IMR-90 (cell line): ENCODE measurements around the gene NUP205. TPM values are rescaled to one million over a fixed set of nuclear protein-coding genes. Genes with fewer than 3 reads are reported as not detected.

ENCODE experiments used
- ATAC-seq: fragments of 200-7000 bp; cut with Tn5 transposase; 2 replicates; pipeline ENCODE4 v1.9.1; 2020; ENCODE audit warnings: low read depth, mild to moderate bottlenecking, moderate library complexity
- BruUV-seq: library from RNA; stranded (reverse); fragments of 400-500 nt; replicated peaks from 2 replicates; lab custom pipeline; 2021; lab: Mats Ljungman, UMichigan
- CTCF ChIA-PET: fragments of 300-600 bp; formaldehyde crosslinking; extraction: SDS; loops from one replicate; lab custom pipeline; 2021; ENCODE audit warnings: antibody characterized with exemption; lab: Yijun Ruan, JAX
- POLR2A ChIA-PET: fragments of 300-600 bp; sonication (Branson Sonifier 250); formaldehyde crosslinking; loops from one replicate; lab custom pipeline; 2022; ENCODE audit warnings: antibody characterized with exemption; ENCODE audit not compliant: unreplicated experiment; lab: Charles Lee
- DNase-seq: peaks from one replicate; pipeline ENCODE4 v3.0.0; 2013
- H2AFZ ChIP-seq: replicated peaks from 2 replicates; pipeline ENCODE3; 2013; ENCODE audit warnings: low read length, mild to moderate bottlenecking; ENCODE audit not compliant: poor library complexity
- H2AK5ac ChIP-seq: 2 replicates; pipeline ENCODE4 v1.6.1; 2013; ENCODE audit warnings: low read depth, low read length, inconsistent platforms
- H2AK9ac ChIP-seq: replicated peaks from 2 replicates; pipeline ENCODE3; 2013; ENCODE audit warnings: mild to moderate bottlenecking, low read depth, low read length, moderate library complexity; ENCODE audit not compliant: poor library complexity
- H2BK120ac ChIP-seq: 2 replicates; pipeline ENCODE4 v1.6.1; 2013; ENCODE audit warnings: low read depth, low read length, inconsistent platforms
- H2BK15ac ChIP-seq: 3 replicates; pipeline ENCODE4 v1.6.1; 2013; ENCODE audit warnings: low read depth, low read length, inconsistent platforms
- H2BK20ac ChIP-seq: 2 replicates; pipeline ENCODE4 v1.6.1; 2013; ENCODE audit warnings: low read depth, mild to moderate bottlenecking, inconsistent platforms, low read length, moderate library complexity
- H2BK5ac ChIP-seq: 2 replicates; pipeline ENCODE4 v1.6.1; 2013; ENCODE audit warnings: mild to moderate bottlenecking, low read depth, low read length, inconsistent platforms; ENCODE audit not compliant: poor library complexity, severe bottlenecking
- H3K14ac ChIP-seq: replicated peaks from 2 replicates; pipeline ENCODE4 v1.6.1; 2013; ENCODE audit warnings: low read depth, low read length, inconsistent platforms
- H3K18ac ChIP-seq: 2 replicates; pipeline ENCODE4 v1.6.1; 2013; ENCODE audit warnings: low read depth, low read length, control low read depth
- H3K23ac ChIP-seq: 2 replicates; pipeline ENCODE4 v1.6.1; 2013; ENCODE audit warnings: low read depth, low read length, inconsistent platforms
- H3K27ac ChIP-seq: 2 replicates; pipeline ENCODE4 v1.5.1; 2013; ENCODE audit warnings: mild to moderate bottlenecking, control low read depth, low read length; ENCODE audit not compliant: insufficient read depth
- H3K27me3 ChIP-seq: 2 replicates; pipeline ENCODE4 v1.6.1; 2013; ENCODE audit warnings: low read length; ENCODE audit not compliant: control insufficient read depth, insufficient read depth
- H3K36me3 ChIP-seq: 2 replicates; pipeline ENCODE4 v1.6.1; 2013; ENCODE audit warnings: low read length, mixed read lengths; ENCODE audit not compliant: control insufficient read depth, insufficient read depth
- H3K4ac ChIP-seq: 2 replicates; pipeline ENCODE4 v1.6.1; 2013; ENCODE audit warnings: low read depth, low read length, inconsistent platforms
- H3K4me1 ChIP-seq: 2 replicates; pipeline ENCODE4 v1.6.1; 2013; ENCODE audit warnings: low read length, mixed read lengths; ENCODE audit not compliant: control insufficient read depth, insufficient read depth
- H3K4me2 ChIP-seq: 2 replicates; pipeline ENCODE4 v1.6.1; 2013; ENCODE audit warnings: low read depth, mild to moderate bottlenecking, control low read depth, low read length, moderate library complexity
- H3K4me3 ChIP-seq: 2 replicates; pipeline ENCODE4 v1.5.1; 2013; ENCODE audit warnings: low read depth, mild to moderate bottlenecking, control low read depth, low read length, moderate library complexity; ENCODE audit not compliant: insufficient read depth
- H3K56ac ChIP-seq: 2 replicates; pipeline ENCODE4 v1.6.1; 2013; ENCODE audit warnings: low read length, inconsistent platforms; ENCODE audit not compliant: insufficient read depth; ENCODE audit errors: extremely low read depth
- H3K79me1 ChIP-seq, 2 experiments: 2 replicates each; pipeline ENCODE4 v1.6.1; 2013; ENCODE audit warnings: low read length in 2 of 2, inconsistent platforms in 1 of 2, low read depth in 1 of 2
- H3K9ac ChIP-seq: 2 replicates; pipeline ENCODE4 v1.6.1; 2013; ENCODE audit warnings: low read depth, low read length, control low read depth
- H3K9me1 ChIP-seq: 2 replicates; pipeline ENCODE4 v1.6.1; 2013; ENCODE audit warnings: low read length, inconsistent platforms; ENCODE audit not compliant: insufficient read depth
- H3K9me3 ChIP-seq: 2 replicates; pipeline ENCODE4 v1.6.1; 2013; ENCODE audit warnings: low read length; ENCODE audit not compliant: control insufficient read depth, insufficient read depth
- H4K20me1 ChIP-seq: 2 replicates; pipeline ENCODE4 v1.6.1; 2013; ENCODE audit warnings: low read length, inconsistent platforms; ENCODE audit not compliant: insufficient read depth
- H4K5ac ChIP-seq: 2 replicates; pipeline ENCODE4 v1.6.1; 2013; ENCODE audit warnings: mild to moderate bottlenecking, low read depth, low read length, control low read depth
- H4K8ac ChIP-seq, 2 experiments: 2 replicates each; pipeline ENCODE4 v1.6.1; 2013; ENCODE audit warnings: low read depth in 2 of 2, low read length in 2 of 2, control low read depth in 1 of 2, inconsistent platforms in 1 of 2
- H4K91ac ChIP-seq: 2 replicates; pipeline ENCODE4 v1.6.1; 2013; ENCODE audit warnings: low read depth, low read length, inconsistent platforms; ENCODE audit not compliant: insufficient read depth
- CEBPB ChIP-seq: IDR thresholded peaks from 2 replicates; pipeline ENCODE4 v1.6.1; 2012; ENCODE audit warnings: low read depth, low read length, improper control_type of control experiment
- CHD1 ChIP-seq: IDR thresholded peaks from 2 replicates; pipeline ENCODE4 v1.6.1; 2012; ENCODE audit warnings: low read depth, low read length, improper control_type of control experiment
- FOS ChIP-seq: fragments of 150-350 bp; IDR thresholded peaks from 2 replicates; pipeline ENCODE4 v1.6.1; 2016; ENCODE audit warnings: low read depth, low read length
- NFE2L2 ChIP-seq: fragments of 150-350 bp; IDR thresholded peaks from 2 replicates; pipeline ENCODE4 v1.6.1; 2016; ENCODE audit warnings: low read depth, mild to moderate bottlenecking, low read length
- SMC3 ChIP-seq: fragments of 150-350 bp; IDR thresholded peaks from 2 replicates; pipeline ENCODE4 v1.6.1; 2016; ENCODE audit warnings: low read depth, mild to moderate bottlenecking, antibody characterized with exemption, low read length, moderate library complexity
- WGBS, 2 experiments: methylation state at CpG; one replicate each; pipeline versions ENCODE4 v1.1.5 to v1.1.7; 2013; ENCODE audit warnings: missing lambda C conversion rate in 2 of 2; ENCODE audit not compliant: insufficient read length in 1 of 2; ENCODE audit errors: extremely low coverage in 2 of 2; 5-methylcytosine and 5-hydroxymethylcytosine counted together
- dilution Hi-C: fragments of 300-500 bp; cut with HindIII; formaldehyde crosslinking; loops from one replicate; pipeline ENCODE4 v1.14.3; 2018; ENCODE audit warnings: low sequenced_read_pairs; ENCODE audit not compliant: unreplicated experiment
- in situ Hi-C: fragments of 300-500 bp; cut with MboI; formaldehyde crosslinking; loops from 3 replicates; pipeline ENCODE4 v1.14.3; 2019; ENCODE audit warnings: low sequenced_read_pairs, inconsistent platforms, mixed read lengths
- intact Hi-C: fragments of 100-400 bp; cut with micrococcal nuclease; formaldehyde crosslinking; loops from 2 replicates; pipeline ENCODE4 v1.10.0; 2022
- polyA plus RNA-seq, 3 experiments: library from polyadenylated mRNA; depleted of rRNA; stranded (reverse); fragments of >200 nt; gene quantifications; 2 replicates each; pipeline ENCODE4 v1.2.3, GENCODE V29; 2012; ENCODE audit warnings: low replicate concordance in 1 of 3
- total RNA-seq: library from RNA; depleted of rRNA; stranded (reverse); fragments of >200 nt; gene quantifications from 2 replicates; pipeline ENCODE4 v1.2.3, GENCODE V29; 2012

NUP205 gene
- total and polyA plus RNA-seq, 2 of the 4 experiments (the other 2 are of a cell fraction): 29.5 to 84.6 TPM

GRCh38 chr7:135602304-135602703 lies 44.6 kb downstream of the NUP205 start:
- no peak overlapping the region for H4K5ac ChIP-seq
- peaks cover 2% of the 10 kb centered on the region; the same call in 1 of the 2 replicates for H3K4me1 ChIP-seq
- peaks cover 10% of the 10 kb centered on the region for H3K36me3 ChIP-seq
- no peak overlapping the region for H2AFZ ChIP-seq
- no peak overlapping the region for H3K18ac ChIP-seq
- TF ChIP-seq NFE2L2 (peak; percentile 43; the same call in 1 of the 2 replicates), CHD1 (no peak), FOS (no peak), SMC3 (no peak), CEBPB (0 out of 2 replicates have a peak, but pooled peaks have one; percentile 11)
- H3K79me1 ChIP-seq: no peaks in the 10 kb centered on the region; a peak in 1 of 4 replicates
- H2AK9ac ChIP-seq: no peak overlapping the region
- no peaks in the 10 kb centered on the region for H3K9me1 ChIP-seq
- no peak overlapping the region for H3K14ac ChIP-seq
- dilution Hi-C loops: no loop called here
- no peak overlapping the region for H4K91ac ChIP-seq
- H4K8ac ChIP-seq: no peak overlapping the region
- intact Hi-C loops: loop anchor here (5.0 kb wide), 1 partner anchor 50 kb away; no protein-coding TSS in a partner anchor
- no peak overlapping the region for H3K23ac ChIP-seq
- no peak overlapping the region for H2BK5ac ChIP-seq
- H2BK120ac ChIP-seq: no peak overlapping the region
- no peak overlapping the region for H3K4me3 ChIP-seq
- H3K27ac ChIP-seq: no peak overlapping the region
- H3K56ac ChIP-seq: no peak overlapping the region
- H4K20me1 ChIP-seq: no peaks in the 10 kb centered on the region
- no peak overlapping the region for H2BK20ac ChIP-seq
- no peak overlapping the region for H3K9ac ChIP-seq
- CTCF ChIA-PET: no interaction called here
- H3K27me3 ChIP-seq: no peaks in the 10 kb centered on the region
- H3K4ac ChIP-seq: no peak overlapping the region
- no peak overlapping the region for H2AK5ac ChIP-seq
- no peak for ATAC-seq
- no peaks in the 10 kb centered on the region for H3K9me3 ChIP-seq
- 83% methylated on average over 1 of the region's 1 CpG; no CpG with 5 or more reads in 1 of the 2 experiments for WGBS, 2 experiments
- in situ Hi-C loops: no loop called here
- POLR2A ChIA-PET: no interaction called here
- peak; percentile 36 for DNase-seq
- no peak overlapping the region for H3K4me2 ChIP-seq
- BruUV-seq: no TSS peak
- H2BK15ac ChIP-seq: no peak overlapping the region
